Activated CD4-positive, alpha-beta T cell treated with anti-CD3 and anti-CD28 coated beads, Interleukin-2, amount 10 ng/mL, durations not matched to agents 24 days and 14 days (primary cell): ENCODE data around the gene SPANXD. TPM values are rescaled to one million over a fixed set of nuclear protein-coding genes. Genes with fewer than 3 reads are reported as not detected.
"Not testable (repeated sequence)": the region's sequence is repeated elsewhere in the genome, so short reads cannot be mapped to it uniquely, and the experiment has no call there.

ENCODE experiments used
- DNase-seq: peaks from one replicate; pipeline ENCODE4 v3.0.0; 2022
- H3K27ac Mint-ChIP-seq: one replicate; pipeline ENCODE4 v1.8.0; 2022; ENCODE audit warnings: mild to moderate bottlenecking, mixed read lengths
- H3K27me3 Mint-ChIP-seq: one replicate; pipeline ENCODE4 v1.8.0; 2022; ENCODE audit warnings: mixed read lengths
- H3K36me3 Mint-ChIP-seq: one replicate; pipeline ENCODE4 v1.8.0; 2022; ENCODE audit warnings: low read depth, mild to moderate bottlenecking, mixed read lengths
- H3K4me1 Mint-ChIP-seq: one replicate; pipeline ENCODE4 v1.8.0; 2021; ENCODE audit warnings: mixed read lengths
- H3K4me3 Mint-ChIP-seq: one replicate; pipeline ENCODE4 v1.8.0; 2022; ENCODE audit warnings: mild to moderate bottlenecking, moderate library complexity, mixed read lengths
- H3K9me3 Mint-ChIP-seq: one replicate; pipeline ENCODE4 v1.8.0; 2021; ENCODE audit warnings: mixed read lengths
- intact Hi-C: fragments of 100-400 bp; cut with micrococcal nuclease; formaldehyde crosslinking; loops from one replicate; pipeline ENCODE4 v1.15.1; 2023
- total RNA-seq: library from RNA; stranded (reverse); gene quantifications from 2 replicates; pipeline ENCODE4 v1.2.3, GENCODE V29; 2022

SPANXD gene, protein sequence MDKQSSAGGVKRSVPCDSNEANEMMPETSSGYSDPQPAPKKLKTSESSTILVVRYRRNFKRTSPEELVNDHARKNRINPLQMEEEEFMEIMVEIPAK
- not detected in 2 replicates for total RNA-seq

DNA sequence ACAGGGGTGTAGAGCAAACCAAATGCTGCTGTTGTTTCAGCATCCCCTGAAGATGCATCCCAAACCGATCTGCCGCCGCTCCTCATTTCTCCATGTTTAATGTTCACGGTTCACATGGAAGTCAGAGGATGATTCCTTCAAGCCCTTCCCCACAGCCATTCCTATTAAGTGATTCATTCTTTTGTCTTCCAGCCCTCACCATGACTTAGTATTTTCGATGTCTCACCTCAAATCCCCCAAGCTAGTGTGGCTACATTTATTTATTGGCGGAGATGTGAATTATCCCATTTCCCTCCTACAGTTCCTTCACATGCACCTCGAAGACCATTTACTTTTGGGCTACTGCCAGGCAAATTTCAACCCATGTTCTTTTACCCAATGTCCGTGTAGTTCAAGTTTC, at the start of gene SPANXD:
TSS of gene SPANXD (minus strand) at position 101 of the 400 bp plus-strand sequence. CDS start 334 bp downstream, outside the sequence.
- H3K4me1 Mint-ChIP-seq, H3K36me3 Mint-ChIP-seq, H3K27me3 Mint-ChIP-seq, intact Hi-C loops, H3K4me3 Mint-ChIP-seq, DNase-seq, H3K27ac Mint-ChIP-seq, H3K9me3 Mint-ChIP-seq: not testable (repeated sequence)

DNA sequence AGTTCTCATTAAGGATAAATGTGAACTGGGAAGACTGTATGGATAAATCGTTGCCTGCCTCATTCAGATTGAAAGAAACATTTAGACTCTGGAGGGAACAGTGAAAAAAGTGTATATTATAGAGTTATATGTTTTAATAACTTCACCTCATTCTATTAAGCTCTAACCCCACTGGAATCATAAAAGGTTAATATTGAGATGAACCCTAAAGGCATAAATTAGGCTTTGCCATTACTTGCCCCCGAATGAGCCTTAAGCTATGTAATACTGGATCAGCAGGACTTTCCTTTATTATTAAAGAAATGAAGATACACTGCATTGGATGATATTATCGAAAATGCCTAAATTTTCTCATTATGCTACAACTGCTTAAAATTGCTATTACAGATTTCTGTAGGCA, 44.1 kb upstream of the SPANXD start:
- H3K9me3 Mint-ChIP-seq: no peaks in the 10 kb centered on the region
- no peaks in the 10 kb centered on the region for H3K4me1 Mint-ChIP-seq
- H3K27ac Mint-ChIP-seq: no peak overlapping the region
- no peaks in the 10 kb centered on the region for H3K36me3 Mint-ChIP-seq
- no peak overlapping the region for H3K4me3 Mint-ChIP-seq
- H3K27me3 Mint-ChIP-seq: no peaks in the 10 kb centered on the region
- no peak for DNase-seq
- intact Hi-C loops: no loop called here

DNA sequence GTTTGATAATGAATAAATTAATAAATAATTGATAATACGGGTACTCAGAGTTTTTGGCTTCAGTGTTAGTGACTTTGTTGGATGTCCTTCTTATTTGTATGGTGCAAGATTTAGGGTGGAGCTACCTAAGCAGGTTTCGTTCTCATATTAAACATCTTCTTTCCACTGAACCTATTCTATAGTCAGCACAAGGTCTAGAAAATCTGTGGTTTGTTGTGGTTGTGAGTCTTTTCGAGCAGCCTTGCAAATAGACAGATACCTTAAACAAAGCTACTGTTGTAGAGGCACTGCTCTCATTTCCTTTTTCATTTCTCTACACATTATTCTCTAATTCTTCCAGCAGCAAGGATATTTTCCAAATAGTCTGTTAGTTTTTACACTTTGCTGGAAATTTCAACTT, 38.1 kb upstream of the SPANXD start:
- no peak overlapping the region for H3K27ac Mint-ChIP-seq
- H3K36me3 Mint-ChIP-seq: no peaks in the 10 kb centered on the region
- no peaks in the 10 kb centered on the region for H3K27me3 Mint-ChIP-seq
- intact Hi-C loops: no loop called here
- no peak for DNase-seq
- no peaks in the 10 kb centered on the region for H3K4me1 Mint-ChIP-seq
- no peak overlapping the region for H3K4me3 Mint-ChIP-seq
- H3K9me3 Mint-ChIP-seq: no peaks in the 10 kb centered on the region

DNA sequence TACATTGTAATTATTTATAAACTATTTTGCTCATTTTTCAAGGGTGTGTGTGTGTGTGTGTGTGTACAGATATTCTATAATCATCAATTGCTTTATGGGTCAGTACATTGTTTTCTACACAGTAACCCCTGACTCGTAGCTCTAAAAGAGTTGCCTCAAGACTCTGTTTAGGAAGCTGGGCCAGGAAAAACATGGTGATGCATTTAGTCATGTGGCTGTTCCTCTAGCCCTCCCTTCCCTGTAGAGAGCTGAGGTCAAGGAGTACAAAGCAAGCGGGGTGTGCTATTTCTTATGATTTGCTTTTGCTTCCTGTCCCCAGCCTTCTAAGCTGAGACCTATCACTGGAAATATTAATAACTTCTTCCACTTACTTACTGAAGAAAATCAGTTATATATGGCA, 34.8 kb upstream of the SPANXD start:
- intact Hi-C loops: no loop called here
- Mint-ChIP-seq H3K9me3 (no peaks in the 10 kb centered on the region), H3K27me3 (no peaks in the 10 kb centered on the region), H3K27ac (no peak overlapping the region), H3K4me1 (no peaks in the 10 kb centered on the region), H3K4me3 (no peak overlapping the region), H3K36me3 (no peaks in the 10 kb centered on the region)
- no peak for DNase-seq

DNA sequence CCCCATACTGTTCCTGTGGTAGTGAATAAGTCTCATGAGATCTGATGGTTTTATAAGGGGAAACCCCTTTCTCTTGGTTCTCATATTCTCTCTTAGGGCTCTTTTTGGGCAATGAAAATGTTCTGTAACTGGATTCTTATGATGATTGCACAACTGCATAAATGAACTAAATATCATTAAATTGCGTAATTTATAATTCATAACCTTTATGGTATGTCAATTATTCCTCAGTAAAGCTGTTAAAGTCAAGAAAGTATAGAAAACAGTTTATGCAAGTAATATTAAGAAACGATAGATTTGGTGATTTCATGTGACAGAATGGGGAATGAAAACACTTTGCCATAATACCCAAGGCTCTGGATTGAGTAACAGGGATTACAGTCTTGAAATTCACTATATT, 33.5 kb upstream of the SPANXD start:
- no peak for DNase-seq
- H3K36me3 Mint-ChIP-seq: no peaks in the 10 kb centered on the region
- H3K4me3 Mint-ChIP-seq: no peak overlapping the region
- no peak overlapping the region for H3K27ac Mint-ChIP-seq
- no peaks in the 10 kb centered on the region for H3K27me3 Mint-ChIP-seq
- no peaks in the 10 kb centered on the region for H3K9me3 Mint-ChIP-seq
- intact Hi-C loops: no loop called here
- H3K4me1 Mint-ChIP-seq: no peaks in the 10 kb centered on the region

DNA sequence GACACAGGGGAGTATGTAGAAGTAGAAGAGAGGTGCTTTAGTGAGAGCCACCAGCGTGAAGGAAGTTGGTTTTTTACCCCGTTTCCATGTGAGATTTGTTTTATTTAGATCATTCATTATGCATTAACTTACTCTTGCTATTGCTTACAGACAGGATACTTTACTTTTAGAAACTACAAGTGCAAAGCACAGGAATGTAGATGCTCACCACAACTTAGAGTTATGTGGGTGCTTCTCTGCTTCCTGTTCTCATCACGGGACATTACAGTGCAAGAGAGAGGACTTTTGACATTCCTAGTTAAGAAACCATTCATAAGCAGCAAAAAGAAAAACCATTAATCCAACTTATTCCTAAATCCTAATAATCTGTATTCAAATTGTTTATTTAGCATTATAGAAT, 25.6 kb upstream of the SPANXD start:
- Mint-ChIP-seq H3K27ac (no peak overlapping the region), H3K36me3 (no peaks in the 10 kb centered on the region), H3K9me3 (no peaks in the 10 kb centered on the region), H3K4me3 (no peak overlapping the region), H3K27me3 (no peaks in the 10 kb centered on the region), H3K4me1 (no peaks in the 10 kb centered on the region)
- DNase-seq: no peak
- intact Hi-C loops: no loop called here

DNA sequence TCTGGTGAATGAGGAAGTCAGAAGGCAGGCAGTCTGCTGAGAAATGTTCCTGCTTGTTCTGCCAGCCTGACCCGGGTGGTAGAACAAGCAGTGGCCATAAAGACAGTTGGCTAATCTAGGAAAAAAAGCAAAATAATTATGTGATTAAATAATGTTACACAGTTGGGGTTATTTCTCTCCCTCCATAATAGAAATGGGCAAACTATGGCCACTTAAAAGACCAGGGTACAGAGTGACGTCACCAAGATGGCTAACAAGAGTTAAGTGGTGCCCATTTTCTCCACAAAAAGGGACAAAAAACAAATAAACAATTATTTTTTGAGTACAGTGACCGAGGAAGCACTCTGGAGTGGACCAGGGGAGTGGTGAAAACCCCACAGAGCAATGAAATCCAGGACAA, 16.1 kb upstream of the SPANXD start:
- Mint-ChIP-seq H3K4me3 (no peak overlapping the region), H3K4me1 (no peaks in the 10 kb centered on the region), H3K27me3 (no peaks in the 10 kb centered on the region), H3K27ac (no peak overlapping the region), H3K9me3 (no peaks in the 10 kb centered on the region), H3K36me3 (no peaks in the 10 kb centered on the region)
- intact Hi-C loops: no loop called here
- DNase-seq: no peak

DNA sequence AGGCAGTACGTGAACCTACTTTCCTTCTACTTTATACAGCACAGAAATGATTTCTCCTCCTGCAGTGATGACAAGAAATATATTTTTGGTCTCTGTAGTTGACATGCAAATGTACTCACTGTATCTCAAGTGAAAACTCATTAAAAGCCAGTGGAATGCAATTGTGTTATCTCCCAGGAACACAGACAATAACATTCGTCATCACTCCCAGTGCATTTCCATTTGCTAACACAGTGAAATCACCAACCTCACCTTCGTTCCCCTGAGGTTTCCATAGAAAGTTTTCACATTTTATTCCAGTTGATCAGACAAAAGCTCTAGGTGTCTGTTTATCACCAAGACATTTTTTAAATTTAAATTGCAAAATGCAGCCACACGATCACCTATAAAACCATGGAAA, 2.5 kb upstream of the SPANXD start:
- Mint-ChIP-seq H3K4me3 (no peak overlapping the region), H3K27ac (no peak overlapping the region), H3K9me3 (peaks cover 3% of the 10 kb centered on the region), H3K36me3 (no peaks in the 10 kb centered on the region), H3K27me3 (no peaks in the 10 kb centered on the region), H3K4me1 (no peaks in the 10 kb centered on the region)
- intact Hi-C loops: no loop called here
- DNase-seq: no peak

DNA sequence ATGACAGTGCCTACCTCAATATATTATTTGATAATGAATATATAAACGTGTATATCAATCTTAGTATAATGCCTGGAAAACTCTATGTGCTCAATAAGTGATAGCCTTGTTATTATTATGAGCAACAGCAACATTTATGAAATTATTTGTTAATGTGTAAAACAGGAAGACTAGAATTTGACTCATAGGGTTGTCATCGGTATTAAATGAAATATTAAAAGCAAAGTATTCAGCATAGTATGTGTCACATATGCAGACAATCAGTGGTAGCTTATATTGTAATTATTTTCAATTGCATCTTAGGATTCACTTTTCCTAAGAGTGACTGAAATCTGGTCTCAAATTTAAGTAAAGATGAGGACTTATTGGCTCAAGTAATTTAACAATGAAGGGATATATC, 24.6 kb downstream of the SPANXD start:
- Mint-ChIP-seq H3K9me3 (no peaks in the 10 kb centered on the region), H3K36me3 (no peaks in the 10 kb centered on the region), H3K27ac (no peak overlapping the region), H3K4me3 (no peak overlapping the region), H3K4me1 (no peaks in the 10 kb centered on the region), H3K27me3 (no peaks in the 10 kb centered on the region)
- DNase-seq: no peak
- intact Hi-C loops: no loop called here

DNA sequence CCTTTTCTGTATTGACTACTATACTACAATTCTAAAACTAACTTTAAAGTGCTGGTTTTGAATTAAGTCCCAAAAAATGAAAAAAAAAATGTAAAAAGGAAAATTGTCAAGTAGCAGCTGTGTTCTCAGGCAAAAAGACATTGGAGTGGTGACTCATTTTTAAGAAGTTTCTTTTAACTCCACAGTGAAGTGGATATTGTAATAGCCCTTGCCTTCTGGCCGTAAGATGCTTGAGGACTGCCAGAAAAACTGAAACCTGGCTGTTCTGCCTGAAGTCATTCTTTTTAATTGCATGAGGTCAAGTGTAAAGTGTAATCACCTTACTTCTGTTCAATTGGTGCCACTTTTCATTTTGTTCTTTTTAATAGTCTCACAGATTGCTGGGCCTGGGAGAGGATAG, 28.9 kb downstream of the SPANXD start:
- no peaks in the 10 kb centered on the region for H3K27me3 Mint-ChIP-seq
- no peaks in the 10 kb centered on the region for H3K4me1 Mint-ChIP-seq
- no peak overlapping the region for H3K4me3 Mint-ChIP-seq
- intact Hi-C loops: no loop called here
- no peak for DNase-seq
- no peaks in the 10 kb centered on the region for H3K36me3 Mint-ChIP-seq
- H3K27ac Mint-ChIP-seq: no peak overlapping the region
- no peaks in the 10 kb centered on the region for H3K9me3 Mint-ChIP-seq

DNA sequence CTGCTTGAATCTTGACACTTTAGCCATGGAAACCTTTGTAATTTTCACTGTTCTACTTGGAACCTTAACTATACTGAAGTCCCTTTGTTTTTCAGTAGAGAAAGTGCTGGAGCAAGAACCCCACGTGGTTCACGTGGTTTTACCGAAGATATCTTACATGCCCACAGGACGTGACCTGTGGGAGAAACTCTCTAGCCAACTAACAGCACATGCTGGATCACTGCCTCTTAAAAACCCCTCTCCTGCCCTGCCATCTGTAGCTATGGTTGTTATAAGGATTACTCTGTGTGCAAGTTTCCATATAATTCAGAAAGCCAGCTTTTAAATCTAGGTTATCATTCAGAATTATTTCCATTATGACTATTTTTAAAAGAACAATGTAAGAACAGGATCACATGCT, 30.2 kb downstream of the SPANXD start:
- H3K27me3 Mint-ChIP-seq: no peaks in the 10 kb centered on the region
- intact Hi-C loops: no loop called here

DNA sequence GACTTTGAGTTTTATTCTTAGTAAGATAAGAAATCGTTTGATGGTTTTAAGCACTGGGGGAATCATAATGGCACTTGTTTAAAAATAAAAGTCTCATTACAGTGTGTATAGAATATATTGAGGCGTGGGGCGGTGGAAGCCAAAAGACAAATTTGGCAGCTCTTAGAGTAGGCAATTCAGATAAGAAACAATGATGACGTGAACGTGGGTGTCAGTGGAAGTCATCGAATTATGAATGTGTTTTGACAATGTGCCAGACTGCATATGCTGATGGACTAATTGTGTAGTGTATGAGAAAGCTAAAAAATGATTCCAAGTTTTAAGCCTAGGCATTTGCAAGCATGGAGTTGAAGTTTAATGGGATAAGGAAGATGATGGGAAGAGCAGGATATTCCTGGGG, 35.8 kb downstream of the SPANXD start:
- no peak overlapping the region for H3K4me3 Mint-ChIP-seq
- no peaks in the 10 kb centered on the region for H3K27me3 Mint-ChIP-seq

More for the DNA sequence above, 30.2 kb downstream of the SPANXD start:
- Mint-ChIP-seq H3K27ac (no peak overlapping the region), H3K9me3 (no peaks in the 10 kb centered on the region), H3K4me1 (no peaks in the 10 kb centered on the region), H3K4me3 (no peak overlapping the region), H3K36me3 (no peaks in the 10 kb centered on the region)
- no peak for DNase-seq

DNA sequence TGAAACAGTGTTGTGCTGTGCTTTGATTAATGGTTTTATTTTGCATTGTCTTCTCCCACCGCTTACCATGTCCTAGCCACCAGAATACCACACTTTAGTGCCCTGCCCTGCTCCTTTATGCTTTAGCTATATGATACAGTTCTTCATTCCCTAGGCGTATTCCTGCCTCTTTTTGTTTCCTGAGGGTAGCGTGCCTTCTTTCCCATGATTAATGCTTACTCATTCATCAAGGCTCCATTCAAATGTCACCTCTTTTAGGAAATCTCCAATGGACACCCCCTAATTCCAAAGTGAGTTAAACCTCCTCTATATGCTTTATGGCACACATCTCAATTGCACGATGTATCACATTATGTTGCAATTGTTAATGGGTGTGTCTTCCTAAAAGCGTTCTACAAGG, 46.3 kb downstream of the SPANXD start:
- Mint-ChIP-seq H3K27me3 (no peaks in the 10 kb centered on the region), H3K9me3 (no peaks in the 10 kb centered on the region), H3K36me3 (no peaks in the 10 kb centered on the region), H3K4me3 (no peak overlapping the region), H3K27ac (no peak overlapping the region), H3K4me1 (no peaks in the 10 kb centered on the region)
- intact Hi-C loops: no loop called here
- DNase-seq: no peak

More for the DNA sequence above, 35.8 kb downstream of the SPANXD start:
- no peak for DNase-seq
- Mint-ChIP-seq H3K4me1 (no peaks in the 10 kb centered on the region), H3K27ac (no peak overlapping the region), H3K36me3 (no peaks in the 10 kb centered on the region), H3K9me3 (no peaks in the 10 kb centered on the region)
- intact Hi-C loops: no loop called here
